WTC11 (cell line): Measurements from ENCODE around the gene PAQR4. TPM values are rescaled to one million over a fixed set of nuclear protein-coding genes. Genes with fewer than 3 reads are reported as not detected.

Source experiments
- ATAC-seq: fragments of 200-7000 bp; cut with Tn5 transposase; 2 replicates; pipeline ENCODE4 v1.10.0; 2021; ENCODE audit warnings: mild to moderate bottlenecking, moderate library complexity
- CTCF ChIA-PET: fragments of 300-600 bp; sonication (Branson Sonifier 250); formaldehyde crosslinking; loops from one replicate; lab custom pipeline; 2021; ENCODE audit warnings: antibody characterized with exemption; lab: Charles Lee
- POLR2A ChIA-PET: fragments of 350-600 bp; sonication (Branson Sonifier 250); formaldehyde crosslinking; loops from one replicate; lab custom pipeline; 2021; ENCODE audit warnings: antibody characterized with exemption; lab: Charles Lee
- DNase-seq: peaks from one replicate; pipeline ENCODE4 v3.0.0; 2021; ENCODE audit warnings: low spot score
- H3K27ac Mint-ChIP-seq: 2 replicates; pipeline ENCODE4 v1.8.0; 2021; ENCODE audit warnings: mixed read lengths
- H3K27me3 Mint-ChIP-seq: 2 replicates; pipeline ENCODE4 v1.8.0; 2021; ENCODE audit warnings: low read depth, mild to moderate bottlenecking, moderate library complexity, mixed read lengths
- H3K36me3 Mint-ChIP-seq: 2 replicates; pipeline ENCODE4 v1.8.0; 2021; ENCODE audit warnings: mixed read lengths
- H3K4me1 Mint-ChIP-seq: 2 replicates; pipeline ENCODE4 v1.8.0; 2022; ENCODE audit warnings: mixed read lengths
- H3K4me3 Mint-ChIP-seq: 2 replicates; pipeline ENCODE4 v1.8.0; 2021; ENCODE audit warnings: mild to moderate bottlenecking, moderate library complexity, mixed read lengths
- H3K9me3 Mint-ChIP-seq: 2 replicates; pipeline ENCODE4 v1.8.0; 2021; ENCODE audit warnings: mixed read lengths
- AR ChIP-seq: fragments of 250-450 bp; sonication (Bioruptor Pico); IDR thresholded peaks from 2 replicates; pipeline ENCODE4 v1.9.0; 2021; ENCODE audit warnings: mild to moderate bottlenecking
- FOXP1 ChIP-seq: sonication (generic); formaldehyde crosslinking; IDR thresholded peaks from 2 replicates; pipeline ENCODE4 v1.8.0; 2022; ENCODE audit warnings: missing genetic modification reagents, mild to moderate bottlenecking, moderate library complexity, borderline replicate concordance
- NFE2L1 ChIP-seq: sonication (generic); formaldehyde crosslinking; IDR thresholded peaks from 2 replicates; pipeline ENCODE4 v1.8.1; 2023; ENCODE audit warnings: missing genetic modification reagents
- NR2C2 ChIP-seq: sonication (generic); formaldehyde crosslinking; IDR thresholded peaks from 2 replicates; pipeline ENCODE4 v1.8.0; 2022; ENCODE audit warnings: mild to moderate bottlenecking, missing genetic modification reagents
- TEAD4 ChIP-seq: sonication (generic); formaldehyde crosslinking; IDR thresholded peaks from 2 replicates; pipeline ENCODE4 v1.8.0; 2022; ENCODE audit warnings: mild to moderate bottlenecking, missing genetic modification reagents
- ZBTB21 ChIP-seq: sonication (generic); formaldehyde crosslinking; IDR thresholded peaks from 2 replicates; pipeline ENCODE4 v1.8.1; 2023; ENCODE audit warnings: mild to moderate bottlenecking, missing genetic modification reagents, borderline replicate concordance
- ZNF121 ChIP-seq: sonication (generic); formaldehyde crosslinking; IDR thresholded peaks from 2 replicates; pipeline ENCODE4 v1.8.0; 2023; ENCODE audit warnings: missing genetic modification reagents
- ZNF138 ChIP-seq: sonication (generic); formaldehyde crosslinking; conservative IDR thresholded peaks from 2 replicates; pipeline ENCODE4 v1.8.1; 2022; ENCODE audit warnings: mild to moderate bottlenecking, moderate library complexity, missing genetic modification reagents
- ZNF317 ChIP-seq: sonication (generic); formaldehyde crosslinking; IDR thresholded peaks from 2 replicates; pipeline ENCODE4 v1.8.1; 2023; ENCODE audit warnings: low read depth, mild to moderate bottlenecking, moderate library complexity, missing genetic modification reagents, borderline replicate concordance
- ZNF396 ChIP-seq: fragments of 250-450 bp; sonication (Bioruptor Pico); IDR thresholded peaks from 2 replicates; pipeline ENCODE4 v1.8.0; 2021; ENCODE audit warnings: mild to moderate bottlenecking, moderate library complexity, borderline replicate concordance
- ZNF425 ChIP-seq: fragments of 250-450 bp; sonication (Bioruptor Pico); conservative IDR thresholded peaks from 2 replicates; pipeline ENCODE4 v1.9.0; 2021; ENCODE audit warnings: mild to moderate bottlenecking
- total RNA-seq: library from RNA; stranded (reverse); gene quantifications from 3 replicates; pipeline ENCODE4 v1.2.3, GENCODE V29; 2021
- TF ChIP-seq, protein P1 (sequence below): sonication (generic); formaldehyde crosslinking; IDR thresholded peaks from 2 replicates; pipeline ENCODE4 v1.8.0; 2022; ENCODE audit warnings: mild to moderate bottlenecking, missing genetic modification reagents
- TF ChIP-seq, protein P2 (sequence below): sonication (generic); formaldehyde crosslinking; IDR thresholded peaks from 2 replicates; pipeline ENCODE4 v1.8.0; 2023; ENCODE audit warnings: mild to moderate bottlenecking, missing genetic modification reagents
- TF ChIP-seq, protein P3 (sequence below): sonication (generic); formaldehyde crosslinking; IDR thresholded peaks from 2 replicates; pipeline ENCODE4 v1.8.1; 2023; ENCODE audit warnings: mild to moderate bottlenecking, missing genetic modification reagents, moderate library complexity
- TF ChIP-seq, protein P4 (sequence below): sonication (generic); formaldehyde crosslinking; IDR thresholded peaks from 2 replicates; pipeline ENCODE4 v1.8.1; 2022; ENCODE audit warnings: low read depth, missing genetic modification reagents, borderline replicate concordance

The PAQR4 gene
- total RNA-seq, 1 experiment from 2014 or later = 32.4 TPM

- TF ChIP-seq, protein P1, sequence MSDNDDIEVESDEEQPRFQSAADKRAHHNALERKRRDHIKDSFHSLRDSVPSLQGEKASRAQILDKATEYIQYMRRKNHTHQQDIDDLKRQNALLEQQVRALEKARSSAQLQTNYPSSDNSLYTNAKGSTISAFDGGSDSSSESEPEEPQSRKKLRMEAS = no peak
- TF ChIP-seq ZNF138 (no peak), ZNF121 (no peak)
Observed at GRCh38 chr16:2950773-2951172, 18.4 kb upstream of the PAQR4 start (continued).

- Mint-ChIP-seq H3K4me3 (no peak overlapping the region), H3K27me3 (no peaks in the 10 kb centered on the region; the same call in 1 of the 2 replicates), H3K9me3 (no peaks in the 10 kb centered on the region), H3K4me1 (peaks cover 26% of the 10 kb centered on the region), H3K27ac (peak overlapping the region; percentile 36; the same call in 1 of the 2 replicates), H3K36me3 (no peaks in the 10 kb centered on the region)
- no peak for DNase-seq
- TF ChIP-seq, protein P2, sequence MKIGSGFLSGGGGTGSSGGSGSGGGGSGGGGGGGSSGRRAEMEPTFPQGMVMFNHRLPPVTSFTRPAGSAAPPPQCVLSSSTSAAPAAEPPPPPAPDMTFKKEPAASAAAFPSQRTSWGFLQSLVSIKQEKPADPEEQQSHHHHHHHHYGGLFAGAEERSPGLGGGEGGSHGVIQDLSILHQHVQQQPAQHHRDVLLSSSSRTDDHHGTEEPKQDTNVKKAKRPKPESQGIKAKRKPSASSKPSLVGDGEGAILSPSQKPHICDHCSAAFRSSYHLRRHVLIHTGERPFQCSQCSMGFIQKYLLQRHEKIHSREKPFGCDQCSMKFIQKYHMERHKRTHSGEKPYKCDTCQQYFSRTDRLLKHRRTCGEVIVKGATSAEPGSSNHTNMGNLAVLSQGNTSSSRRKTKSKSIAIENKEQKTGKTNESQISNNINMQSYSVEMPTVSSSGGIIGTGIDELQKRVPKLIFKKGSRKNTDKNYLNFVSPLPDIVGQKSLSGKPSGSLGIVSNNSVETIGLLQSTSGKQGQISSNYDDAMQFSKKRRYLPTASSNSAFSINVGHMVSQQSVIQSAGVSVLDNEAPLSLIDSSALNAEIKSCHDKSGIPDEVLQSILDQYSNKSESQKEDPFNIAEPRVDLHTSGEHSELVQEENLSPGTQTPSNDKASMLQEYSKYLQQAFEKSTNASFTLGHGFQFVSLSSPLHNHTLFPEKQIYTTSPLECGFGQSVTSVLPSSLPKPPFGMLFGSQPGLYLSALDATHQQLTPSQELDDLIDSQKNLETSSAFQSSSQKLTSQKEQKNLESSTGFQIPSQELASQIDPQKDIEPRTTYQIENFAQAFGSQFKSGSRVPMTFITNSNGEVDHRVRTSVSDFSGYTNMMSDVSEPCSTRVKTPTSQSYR (CRISPR knock-in tag) = no peak
- TF ChIP-seq, protein P3, sequence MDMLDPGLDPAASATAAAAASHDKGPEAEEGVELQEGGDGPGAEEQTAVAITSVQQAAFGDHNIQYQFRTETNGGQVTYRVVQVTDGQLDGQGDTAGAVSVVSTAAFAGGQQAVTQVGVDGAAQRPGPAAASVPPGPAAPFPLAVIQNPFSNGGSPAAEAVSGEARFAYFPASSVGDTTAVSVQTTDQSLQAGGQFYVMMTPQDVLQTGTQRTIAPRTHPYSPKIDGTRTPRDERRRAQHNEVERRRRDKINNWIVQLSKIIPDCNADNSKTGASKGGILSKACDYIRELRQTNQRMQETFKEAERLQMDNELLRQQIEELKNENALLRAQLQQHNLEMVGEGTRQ (CRISPR knock-in tag) = no peak
- TF ChIP-seq ZNF396 (CRISPR knock-in tag) (no peak), FOXP1 (CRISPR knock-in tag) (no peak), ZNF425 (CRISPR knock-in tag) (no peak), ZBTB21 (no peak), ZNF317 (no peak), NR2C2 (CRISPR knock-in tag) (no peak), NFE2L1 (CRISPR knock-in tag) (no peak), TEAD4 (CRISPR knock-in tag) (no peak), AR (CRISPR knock-in tag) (no peak)
- TF ChIP-seq, protein P4, sequence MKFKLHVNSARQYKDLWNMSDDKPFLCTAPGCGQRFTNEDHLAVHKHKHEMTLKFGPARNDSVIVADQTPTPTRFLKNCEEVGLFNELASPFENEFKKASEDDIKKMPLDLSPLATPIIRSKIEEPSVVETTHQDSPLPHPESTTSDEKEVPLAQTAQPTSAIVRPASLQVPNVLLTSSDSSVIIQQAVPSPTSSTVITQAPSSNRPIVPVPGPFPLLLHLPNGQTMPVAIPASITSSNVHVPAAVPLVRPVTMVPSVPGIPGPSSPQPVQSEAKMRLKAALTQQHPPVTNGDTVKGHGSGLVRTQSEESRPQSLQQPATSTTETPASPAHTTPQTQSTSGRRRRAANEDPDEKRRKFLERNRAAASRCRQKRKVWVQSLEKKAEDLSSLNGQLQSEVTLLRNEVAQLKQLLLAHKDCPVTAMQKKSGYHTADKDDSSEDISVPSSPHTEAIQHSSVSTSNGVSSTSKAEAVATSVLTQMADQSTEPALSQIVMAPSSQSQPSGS = no peak
- CTCF ChIA-PET = interaction anchor here (0.7 to 2.6 kb wide), 9 partner anchors 9 to 1620 kb away, joined by 3 to 11 read pairs (median 4); partner anchors contain the start of gene KREMEN2
- POLR2A ChIA-PET = interaction anchor here (1.9 kb wide), 1 partner anchor 17 kb away, joined by 8 read pairs; the partner anchor contains the start of gene PAQR4
- no peak for ATAC-seq
Observed at GRCh38 chr16:2952679-2953078, 16.5 kb upstream of the PAQR4 start.
